DND-41 (cell line): Measurements from ENCODE around the gene PLEKHA8.

Source experiments
- ATAC-seq: fragments of 200-7000 bp; cut with Tn5 transposase; 3 replicates; pipeline ENCODE4 v1.9.1; 2021; ENCODE audit warnings: low read depth; ENCODE audit not compliant: insufficient read depth
- DNase-seq: peaks from one replicate; pipeline ENCODE4 v3.0.0-alpha.2; 2020
- H2AFZ ChIP-seq: 2 replicates; pipeline ENCODE4 v1.6.0; 2012; ENCODE audit warnings: low read depth, low read length
- H3K27ac ChIP-seq: 2 replicates; pipeline ENCODE4 v1.5.1; 2012; ENCODE audit warnings: low read length, inconsistent platforms
- H3K27me3 ChIP-seq: fragments of 200-600 bp; sonication (generic); 2 replicates; pipeline ENCODE4 v1.6.0; 2012; ENCODE audit warnings: low read length, mild to moderate bottlenecking, inconsistent platforms; ENCODE audit not compliant: insufficient read depth, poor library complexity
- H3K36me3 ChIP-seq: 2 replicates; pipeline ENCODE4 v1.5.1; 2012; ENCODE audit warnings: low read length, inconsistent platforms; ENCODE audit not compliant: insufficient read depth
- H3K4me1 ChIP-seq: 2 replicates; pipeline ENCODE4 v1.5.1; 2012; ENCODE audit warnings: mild to moderate bottlenecking, low read length; ENCODE audit not compliant: insufficient read depth
- H3K4me2 ChIP-seq: 2 replicates; pipeline ENCODE4 v1.6.0; 2012; ENCODE audit warnings: mild to moderate bottlenecking, moderate library complexity, low read length, inconsistent platforms; ENCODE audit not compliant: insufficient read depth
- H3K4me3 ChIP-seq, 2 experiments: fragments of 200-600 bp in 1 of 2; shearing (Covaris generic) in 1 of 2; 2 replicates each; pipeline ENCODE4 v1.5.1; 2012 to 2016; ENCODE audit warnings: inconsistent platforms in 2 of 2, low read length in 2 of 2, mild to moderate bottlenecking in 2 of 2, low read depth in 1 of 2, moderate library complexity in 1 of 2
- H3K79me2 ChIP-seq: 2 replicates; pipeline ENCODE4 v1.6.0; 2012; ENCODE audit warnings: low read length, inconsistent platforms; ENCODE audit not compliant: insufficient read depth
- H3K9ac ChIP-seq: 2 replicates; pipeline ENCODE4 v1.6.0; 2012; ENCODE audit warnings: low read depth, mild to moderate bottlenecking, inconsistent platforms, low read length, moderate library complexity
- H3K9me3 ChIP-seq: 2 replicates; pipeline ENCODE4 v1.5.1; 2012; ENCODE audit warnings: low read length, moderate library complexity, mild to moderate bottlenecking, inconsistent platforms; ENCODE audit not compliant: insufficient read depth, severe bottlenecking
- H4K20me1 ChIP-seq: 2 replicates; pipeline ENCODE4 v1.6.0; 2012; ENCODE audit warnings: low read length; ENCODE audit not compliant: insufficient read depth
- EZH2 ChIP-seq: IDR thresholded peaks from 3 replicates; pipeline ENCODE4 v1.6.1; 2012; ENCODE audit warnings: borderline replicate concordance, low read depth, mild to moderate bottlenecking, moderate library complexity, low read length, inconsistent platforms; ENCODE audit not compliant: severe bottlenecking
- TF ChIP-seq, protein P1 (sequence below): IDR thresholded peaks from 2 replicates; pipeline ENCODE4 v1.5.1; 2012; ENCODE audit warnings: borderline replicate concordance, low read length, moderate library complexity, mild to moderate bottlenecking; ENCODE audit not compliant: poor library complexity, severe bottlenecking; ENCODE audit errors: extremely low read depth

The PLEKHA8 gene

DNA sequence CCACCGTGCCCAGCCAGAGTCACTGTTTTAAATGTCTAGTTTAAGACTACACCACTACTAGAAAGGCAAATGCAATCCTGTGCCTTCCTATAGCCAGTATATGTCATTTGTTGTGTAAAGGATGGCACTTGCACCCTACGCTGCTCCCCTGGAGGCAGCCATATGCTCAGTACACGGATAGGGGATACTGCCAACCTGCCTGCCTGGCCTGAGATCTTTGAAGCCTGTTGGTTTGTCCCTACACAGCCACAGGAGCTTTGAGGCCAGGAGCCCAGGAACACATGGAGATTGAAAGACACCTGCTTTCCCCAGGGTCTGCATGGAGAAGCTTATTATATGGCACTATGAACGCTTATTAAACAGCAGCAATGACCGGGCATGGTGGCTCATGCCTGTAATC, 36.3 kb upstream of the PLEKHA8 start:
- DNase-seq (no peak), ATAC-seq (no peak)
- Histone ChIP-seq H3K4me3 (no peak overlapping the region), H3K36me3 (no peaks in the 10 kb centered on the region), H3K4me2 (no peak overlapping the region), H2AFZ (no peak overlapping the region), H3K4me1 (no peaks in the 10 kb centered on the region), H3K79me2 (no peaks in the 10 kb centered on the region), H4K20me1 (no peaks in the 10 kb centered on the region), H3K9me3 (peaks cover 6% of the 10 kb centered on the region), H3K27ac (no peak overlapping the region), H3K9ac (no peak overlapping the region), H3K27me3 (no peaks in the 10 kb centered on the region)
- no peak for TF ChIP-seq EZH2
- TF ChIP-seq, protein P1, sequence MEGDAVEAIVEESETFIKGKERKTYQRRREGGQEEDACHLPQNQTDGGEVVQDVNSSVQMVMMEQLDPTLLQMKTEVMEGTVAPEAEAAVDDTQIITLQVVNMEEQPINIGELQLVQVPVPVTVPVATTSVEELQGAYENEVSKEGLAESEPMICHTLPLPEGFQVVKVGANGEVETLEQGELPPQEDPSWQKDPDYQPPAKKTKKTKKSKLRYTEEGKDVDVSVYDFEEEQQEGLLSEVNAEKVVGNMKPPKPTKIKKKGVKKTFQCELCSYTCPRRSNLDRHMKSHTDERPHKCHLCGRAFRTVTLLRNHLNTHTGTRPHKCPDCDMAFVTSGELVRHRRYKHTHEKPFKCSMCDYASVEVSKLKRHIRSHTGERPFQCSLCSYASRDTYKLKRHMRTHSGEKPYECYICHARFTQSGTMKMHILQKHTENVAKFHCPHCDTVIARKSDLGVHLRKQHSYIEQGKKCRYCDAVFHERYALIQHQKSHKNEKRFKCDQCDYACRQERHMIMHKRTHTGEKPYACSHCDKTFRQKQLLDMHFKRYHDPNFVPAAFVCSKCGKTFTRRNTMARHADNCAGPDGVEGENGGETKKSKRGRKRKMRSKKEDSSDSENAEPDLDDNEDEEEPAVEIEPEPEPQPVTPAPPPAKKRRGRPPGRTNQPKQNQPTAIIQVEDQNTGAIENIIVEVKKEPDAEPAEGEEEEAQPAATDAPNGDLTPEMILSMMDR = no peak

DNA sequence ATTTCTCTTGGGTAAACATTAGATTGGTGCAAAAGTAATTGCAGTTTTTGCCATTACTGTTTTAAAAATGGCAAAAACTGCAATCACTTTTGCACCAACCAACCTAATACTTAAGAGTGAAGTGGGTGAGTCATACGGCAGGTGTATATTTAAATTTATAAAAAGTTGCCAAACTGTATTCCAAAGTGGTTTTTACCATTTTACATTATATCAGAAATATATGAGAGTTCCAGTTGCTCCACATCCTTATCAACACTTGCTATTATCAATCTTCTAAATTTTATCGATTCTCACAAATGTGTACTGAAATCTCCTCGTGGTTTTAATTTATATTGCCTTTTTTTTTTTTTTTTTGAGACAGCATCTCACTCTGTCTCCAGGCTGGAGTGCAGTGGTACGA, 35.1 kb upstream of the PLEKHA8 start:
- Histone ChIP-seq H3K36me3 (no peaks in the 10 kb centered on the region), H4K20me1 (no peaks in the 10 kb centered on the region), H3K9ac (no peak overlapping the region), H2AFZ (no peak overlapping the region), H3K27ac (no peak overlapping the region), H3K4me2 (no peak overlapping the region), H3K4me3 (no peak overlapping the region), H3K79me2 (no peaks in the 10 kb centered on the region), H3K9me3 (peaks cover 6% of the 10 kb centered on the region), H3K27me3 (no peaks in the 10 kb centered on the region), H3K4me1 (no peaks in the 10 kb centered on the region)
- no peak for TF ChIP-seq EZH2
- TF ChIP-seq, protein P1 = no peak
- DNase-seq (no peak), ATAC-seq (no peak)

DNA sequence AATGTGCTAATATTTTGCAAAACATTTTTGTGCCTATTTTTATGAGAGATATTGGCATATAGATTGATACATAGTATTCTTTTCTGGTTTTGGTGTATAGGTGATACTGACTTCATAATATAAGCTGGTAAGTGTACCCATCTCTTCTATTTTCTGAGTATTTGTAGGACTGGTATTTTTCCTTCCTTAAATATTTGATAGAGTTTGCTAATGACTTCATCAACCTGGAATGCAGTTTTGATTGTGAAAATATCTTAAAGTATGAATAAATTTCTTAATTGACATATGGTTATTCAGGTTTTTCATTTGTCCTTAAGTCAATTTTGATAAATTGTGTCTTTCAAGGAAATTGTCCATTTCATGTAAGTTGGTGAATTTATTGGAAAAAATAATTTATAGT, 32.6 kb upstream of the PLEKHA8 start:
- Histone ChIP-seq H4K20me1 (no peaks in the 10 kb centered on the region), H3K9me3 (peaks cover 6% of the 10 kb centered on the region), H3K9ac (no peak overlapping the region), H3K27me3 (no peaks in the 10 kb centered on the region), H3K36me3 (no peaks in the 10 kb centered on the region), H3K27ac (no peak overlapping the region), H2AFZ (no peak overlapping the region), H3K79me2 (no peaks in the 10 kb centered on the region), H3K4me3 (no peak overlapping the region), H3K4me2 (no peak overlapping the region), H3K4me1 (no peaks in the 10 kb centered on the region)
- no peak for DNase-seq
- TF ChIP-seq, protein P1 = no peak
- no peak for TF ChIP-seq EZH2
- no peak for ATAC-seq

DNA sequence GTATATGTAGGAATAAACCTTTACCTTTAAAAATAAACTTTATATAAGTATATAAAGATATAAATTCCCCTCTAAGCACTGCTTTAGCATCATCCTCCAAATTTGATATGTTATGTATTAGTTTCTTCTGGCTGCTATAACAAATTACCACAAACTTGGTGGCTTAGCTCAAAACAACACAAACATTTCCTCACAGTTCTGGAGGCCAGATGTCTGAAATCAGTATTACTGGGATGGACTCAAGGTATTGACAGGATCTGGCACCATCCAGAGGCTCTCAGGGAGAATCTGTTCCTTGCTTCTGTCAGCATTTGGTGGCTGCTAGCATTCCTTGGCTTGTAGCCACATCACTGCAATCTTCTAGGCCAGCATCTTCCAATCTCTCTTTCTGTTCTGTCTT, 31.9 kb upstream of the PLEKHA8 start:
- Histone ChIP-seq H3K27me3 (no peaks in the 10 kb centered on the region), H3K9me3 (peaks cover 6% of the 10 kb centered on the region), H4K20me1 (no peaks in the 10 kb centered on the region), H2AFZ (no peak overlapping the region), H3K4me1 (no peaks in the 10 kb centered on the region), H3K79me2 (no peaks in the 10 kb centered on the region), H3K4me3 (no peak overlapping the region), H3K27ac (no peak overlapping the region), H3K9ac (no peak overlapping the region), H3K4me2 (no peak overlapping the region), H3K36me3 (no peaks in the 10 kb centered on the region)
- no peak for DNase-seq
- ATAC-seq = no peak
- TF ChIP-seq, protein P1 = no peak
- TF ChIP-seq EZH2 = no peak
